ENCODE results near the gene P2RX2. TPM values are rescaled to one million over a fixed set of nuclear protein-coding genes. Genes with fewer than 3 reads are reported as not detected.
"Not testable (repeated sequence)": the region's sequence is repeated elsewhere in the genome, so short reads cannot be mapped to it uniquely, and the experiment has no call there.

P2RX2 gene
- total RNA-seq, 1 experiment from 2014 or later = not detected

GRCh38 chr12:132583736-132584135 lies 34.8 kb upstream of the P2RX2 start:
- no peak for DNase-seq (ENCODE audit: low read depth)

- no peak for DNase-seq (ENCODE audit: low read depth)
These were observed 34.1 kb upstream of the P2RX2 start for GRCh38 chr12:132584429-132584828.

- no peak for DNase-seq (ENCODE audit: low read depth)
These were observed 33.4 kb upstream of the P2RX2 start for GRCh38 chr12:132585177-132585576.

GRCh38 chr12:132586929-132587328 lies 31.6 kb upstream of the P2RX2 start:
- DNase-seq (ENCODE audit: low read depth) = no peak

GRCh38 chr12:132587781-132588180 lies 30.8 kb upstream of the P2RX2 start:
- DNase-seq (ENCODE audit: low read depth) = no peak

- DNase-seq (ENCODE audit: low read depth) = no peak
These were observed 30.3 kb upstream of the P2RX2 start for GRCh38 chr12:132588319-132588718.

GRCh38 chr12:132588821-132589669 lies 29.5 kb upstream of the P2RX2 start:
- no peak for DNase-seq (ENCODE audit: low read depth)

- DNase-seq (ENCODE audit: low read depth) = no peak
These were observed 27.3 kb upstream of the P2RX2 start for GRCh38 chr12:132591107-132591935.

- no peak for DNase-seq (ENCODE audit: low read depth)
These were observed 26.1 kb upstream of the P2RX2 start for GRCh38 chr12:132592282-132592970.

- DNase-seq (ENCODE audit: low read depth) = no peak
These were observed 25.5 kb upstream of the P2RX2 start for GRCh38 chr12:132593071-132593470.

GRCh38 chr12:132593521-132593920 lies 25.1 kb upstream of the P2RX2 start:
- DNase-seq (ENCODE audit: low read depth) = no peak

- DNase-seq (ENCODE audit: low read depth) = peak; percentile 96
These were observed 24.6 kb upstream of the P2RX2 start for GRCh38 chr12:132593938-132594358.

- no peak for DNase-seq (ENCODE audit: low read depth)
These were observed 23.4 kb upstream of the P2RX2 start for GRCh38 chr12:132595183-132595582.

GRCh38 chr12:132596016-132596415 lies 22.6 kb upstream of the P2RX2 start:
- peak; percentile 41 for DNase-seq (ENCODE audit: low read depth)

GRCh38 chr12:132597333-132598316 lies 21.0 kb upstream of the P2RX2 start:
- DNase-seq (ENCODE audit: low read depth) = peak; percentile 49

- not testable (repeated sequence) for DNase-seq (ENCODE audit: low read depth)
These were observed 19.1 kb upstream of the P2RX2 start for GRCh38 chr12:132599502-132599901.

- DNase-seq (ENCODE audit: low read depth) = peak; percentile 67
These were observed 18.2 kb upstream of the P2RX2 start for GRCh38 chr12:132600048-132601032.

- DNase-seq (ENCODE audit: low read depth) = no peak
These were observed 17.2 kb upstream of the P2RX2 start for GRCh38 chr12:132601171-132601883.

All from RPMI7951 (cell line).